Upper lobe of left lung (tissue), 4 donors: ENCODE data around the gene ZSCAN21.

ENCODE experiments used
- CTCF ChIP-seq, 6 experiments: fragments of 450-650 bp in 4 of 6; fragments of 200-600 bp in 2 of 6; sonication (generic) in 2 of 6; IDR thresholded peaks; one replicate each; pipeline ENCODE4 v1.5.1; 2016 to 2019; ENCODE audit warnings: antibody characterized with exemption in 6 of 6
- EP300 ChIP-seq, 4 donors: sonication (generic); formaldehyde crosslinking; IDR thresholded peaks; one replicate each; pipeline ENCODE4 v1.5.1; 2017; ENCODE audit warnings: antibody characterized with exemption in 4 of 4, control low read depth in 2 of 4
- POLR2A ChIP-seq, 4 donors: fragments of 450-650 bp; IDR thresholded peaks; one replicate each; pipeline ENCODE4 v1.5.1; 2016 to 2017; ENCODE audit warnings: antibody characterized with exemption in 4 of 4, mild to moderate bottlenecking in 2 of 4
- POLR2AphosphoS5 ChIP-seq, 2 donors: sonication (generic); formaldehyde crosslinking; IDR thresholded peaks; one replicate each; pipeline ENCODE4 v1.5.1; 2017; ENCODE audit warnings: antibody characterized with exemption in 2 of 2

GRCh38 chr7:100080907-100081534 lies 31.4 kb downstream of the ZSCAN21 start:
- TF ChIP-seq CTCF (IDR thresholded peaks at IDR 0.05) = no peak
- no peak for TF ChIP-seq POLR2A (IDR thresholded peaks at IDR 0.05)
- no peak for TF ChIP-seq EP300 (IDR thresholded peaks at IDR 0.05)
- no peak for TF ChIP-seq POLR2AphosphoS5 (IDR thresholded peaks at IDR 0.05)
